ENCODE measurements around the gene TNNT1.
A peak's percentile ranks its signal among the peaks of the same experiment; 100 is the strongest.

Gene TNNT1

DNA sequence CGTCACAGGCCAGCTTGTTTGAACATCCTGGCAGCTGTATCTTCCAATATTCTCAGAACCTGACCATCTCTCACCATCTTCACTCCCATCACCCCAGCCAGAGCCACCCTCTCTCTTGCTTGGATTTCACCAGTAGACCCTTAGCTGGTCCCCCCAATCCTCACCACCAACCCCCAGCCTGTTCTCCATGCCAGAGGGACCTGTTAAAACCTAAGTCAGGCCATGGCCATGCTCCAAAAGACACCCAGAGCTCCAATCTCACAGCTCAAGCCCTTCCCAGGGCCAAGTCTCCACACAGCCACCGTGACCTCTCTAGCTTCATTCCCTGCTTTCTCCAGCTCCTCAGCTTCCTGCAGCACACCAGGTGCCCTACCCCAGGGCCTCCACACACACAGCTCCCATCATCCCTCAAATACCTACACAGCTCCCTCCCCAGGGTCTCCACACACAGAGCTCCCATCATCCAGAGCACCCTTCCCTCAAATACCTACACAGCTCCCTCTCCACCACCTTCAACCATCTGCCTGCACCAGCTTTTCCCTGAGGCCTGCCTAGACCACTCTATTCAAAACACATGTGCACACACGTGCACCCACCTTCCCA lies 59.6 kb downstream of the TNNT1 start:
- DNase-seq (ENCODE audit: low read depth in 2 of 2) = no peak

DNA sequence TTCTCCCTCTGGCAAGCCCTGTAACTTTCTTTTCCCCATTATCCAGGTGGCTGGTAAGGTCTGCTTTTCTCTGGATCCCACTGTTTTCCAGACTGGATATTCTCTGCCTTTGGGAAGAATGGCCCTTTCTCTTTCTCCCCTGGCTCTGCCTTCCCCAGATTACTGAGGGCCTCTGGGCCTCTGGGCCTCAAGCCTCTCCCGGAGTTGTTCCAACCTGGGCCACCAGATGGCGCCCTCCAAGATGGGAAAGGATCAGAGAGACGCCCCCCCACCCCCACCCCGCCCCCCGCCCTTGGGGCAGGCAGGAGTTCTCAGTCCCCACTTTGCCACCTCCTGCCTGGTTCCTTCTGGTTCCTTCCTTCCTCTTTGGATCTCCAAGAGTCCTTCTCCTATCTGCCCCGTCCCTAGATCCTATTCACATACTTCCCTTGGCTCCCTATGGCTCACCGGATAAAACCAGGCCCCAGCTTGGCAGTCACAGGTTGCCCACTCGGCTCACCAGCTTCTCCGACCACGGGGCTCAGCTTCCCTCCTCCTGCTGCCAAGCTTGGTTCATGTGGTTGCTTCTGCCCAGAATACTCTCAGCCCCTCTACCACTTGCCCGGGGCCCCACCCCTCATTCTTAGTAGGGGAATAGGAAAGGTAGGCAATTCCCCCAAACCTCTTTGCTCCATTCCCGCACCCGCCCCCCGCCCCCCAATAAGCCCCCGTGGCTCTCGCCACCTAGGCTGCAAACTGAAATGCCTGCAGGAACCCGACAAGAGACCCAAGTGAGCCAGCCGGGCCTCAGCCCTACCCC lies 60.3 kb downstream of the TNNT1 start:
- peak; percentile 77 to 80 for DNase-seq (ENCODE audit: low read depth in 2 of 2)

DNA sequence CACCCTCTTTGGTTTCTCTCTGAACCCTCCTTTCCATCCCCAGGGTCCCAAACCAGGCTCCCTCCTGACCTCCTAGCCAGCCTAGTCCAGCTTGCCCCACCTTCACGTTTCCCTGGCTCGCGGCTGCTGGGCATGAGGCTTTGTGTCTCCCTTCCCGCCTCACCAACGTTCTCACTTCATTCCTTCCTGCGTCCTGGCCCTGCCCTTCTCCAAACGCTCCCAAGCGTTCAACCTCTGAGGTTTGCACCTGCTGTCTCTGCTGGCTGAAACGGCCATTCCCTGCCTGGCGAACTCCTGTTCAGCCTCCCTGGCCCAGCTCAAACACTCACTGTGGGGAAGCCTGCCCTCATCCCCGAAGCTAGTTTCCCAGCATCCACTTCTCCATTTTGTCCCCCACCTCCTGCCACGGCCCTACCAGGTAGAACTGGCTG lies 61.0 kb downstream of the TNNT1 start:
- no peak for DNase-seq (ENCODE audit: low read depth in 2 of 2)

DNA sequence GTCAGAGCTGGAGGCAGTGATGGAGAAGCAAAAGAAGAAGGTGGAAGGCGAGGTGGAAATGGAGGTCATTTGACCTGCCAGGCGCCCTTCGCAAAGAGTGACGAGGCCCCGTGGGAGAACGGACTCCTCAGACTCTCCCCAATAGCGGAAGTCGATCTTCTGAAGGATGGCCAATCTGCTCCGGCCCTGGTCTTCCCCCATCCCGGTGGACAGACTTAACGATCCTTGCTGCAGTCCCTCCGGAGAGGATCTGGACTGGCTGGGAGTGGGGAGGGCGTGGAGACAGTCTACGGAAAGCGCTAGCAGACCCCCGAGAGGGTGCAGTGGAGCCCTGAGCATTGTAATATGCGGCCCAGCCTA lies 61.5 kb downstream of the TNNT1 start:
- DNase-seq (ENCODE audit: low read depth in 2 of 2) = no peak

DNA sequence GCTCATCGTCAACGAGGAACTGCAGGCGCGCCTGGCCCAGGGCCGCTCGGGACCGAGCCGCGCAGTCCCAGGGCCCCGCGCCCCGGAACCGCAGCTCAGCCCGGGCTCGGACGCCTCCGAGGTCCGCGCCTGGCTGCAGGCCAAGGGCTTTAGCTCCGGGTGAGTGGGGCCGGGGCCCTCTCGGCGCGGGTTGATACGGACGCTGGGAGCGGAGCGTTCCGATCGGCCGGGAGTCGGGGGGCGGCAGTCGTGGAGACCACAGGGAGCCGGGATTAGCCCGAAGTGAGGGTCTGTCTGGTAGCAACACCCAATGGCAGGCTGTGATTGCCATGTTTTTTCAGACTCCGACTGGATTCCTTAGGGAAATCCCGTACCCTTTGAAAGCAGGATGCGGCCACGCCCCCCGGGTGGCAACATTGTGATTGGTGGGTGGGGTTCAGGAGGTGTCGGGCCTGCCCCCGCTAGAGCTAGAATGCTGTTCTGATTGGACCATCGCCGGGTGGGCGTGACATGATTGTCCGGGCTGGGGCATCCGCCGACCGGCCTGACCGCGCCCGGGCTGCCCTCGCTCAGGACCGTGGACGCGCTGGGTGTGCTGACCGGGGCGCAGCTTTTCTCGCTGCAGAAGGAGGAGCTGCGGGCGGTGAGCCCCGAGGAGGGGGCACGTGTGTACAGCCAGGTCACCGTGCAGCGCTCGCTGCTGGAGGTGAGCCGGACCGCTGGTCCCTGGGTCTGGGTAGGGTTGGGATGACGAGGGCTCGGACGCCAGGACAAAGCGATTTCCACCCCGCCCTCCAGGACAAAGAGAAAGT lies 62.1 kb downstream of the TNNT1 start:
- DNase-seq (ENCODE audit: low read depth in 2 of 2) = peak in 1 of 2 donors; percentile 50

DNA sequence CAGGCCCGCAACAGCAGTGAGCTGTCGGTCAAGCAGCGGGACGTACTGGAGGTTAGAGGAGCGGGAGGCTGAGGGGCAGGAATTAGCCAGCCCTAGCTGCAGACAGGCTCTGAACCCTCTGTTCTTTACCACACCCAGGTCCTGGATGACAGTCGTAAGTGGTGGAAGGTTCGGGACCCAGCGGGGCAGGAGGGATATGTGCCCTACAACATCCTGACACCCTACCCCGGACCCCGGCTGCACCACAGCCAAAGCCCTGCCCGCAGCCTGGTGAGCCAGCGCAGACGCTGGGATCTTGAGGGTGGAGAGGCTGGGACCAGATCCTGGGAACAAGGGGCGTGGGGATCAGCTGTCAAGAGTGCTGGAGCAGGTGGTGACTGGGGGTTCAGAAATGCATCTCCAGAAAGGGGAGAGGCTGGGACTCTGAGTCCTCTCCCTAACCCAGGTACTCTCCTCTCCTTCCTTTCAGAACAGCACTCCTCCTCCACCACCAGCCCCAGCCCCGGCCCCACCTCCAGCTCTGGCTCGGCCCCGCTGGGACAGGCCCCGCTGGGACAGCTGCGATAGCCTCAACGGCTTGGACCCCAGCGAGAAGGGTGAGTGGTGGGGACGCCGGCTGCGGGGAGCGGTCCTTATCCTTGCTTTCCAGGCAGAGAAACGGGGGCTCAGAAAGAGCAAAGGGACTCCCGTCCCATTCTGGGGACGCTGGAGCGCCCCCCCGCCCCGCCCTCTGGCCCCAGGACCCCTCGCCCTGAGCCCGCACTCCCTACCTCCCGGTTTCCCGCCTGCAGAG lies 62.9 kb downstream of the TNNT1 start:
- DNase-seq (ENCODE audit: low read depth in 2 of 2) = no peak

DNA sequence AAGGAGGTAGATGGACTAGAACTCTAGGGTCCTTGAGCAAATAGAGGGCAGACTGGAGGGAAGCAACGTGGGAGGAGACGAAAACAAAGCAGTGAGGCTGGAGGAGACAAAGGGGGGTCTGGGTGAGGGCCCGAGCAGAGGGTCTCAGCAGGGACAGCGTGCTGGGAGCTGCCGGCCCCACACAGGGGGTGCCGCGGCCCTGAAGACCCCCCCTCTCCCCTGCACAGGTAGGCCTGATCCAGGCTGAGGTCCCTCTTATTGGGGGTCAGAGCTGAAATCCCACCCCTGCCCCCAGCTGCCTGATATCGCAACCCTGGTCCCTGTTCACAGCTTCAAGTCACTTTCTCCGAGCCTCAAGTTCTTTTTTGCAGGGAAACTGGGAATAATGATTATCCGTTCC lies 64.6 kb downstream of the TNNT1 start:
- no peak for DNase-seq (ENCODE audit: low read depth in 2 of 2)

DNA sequence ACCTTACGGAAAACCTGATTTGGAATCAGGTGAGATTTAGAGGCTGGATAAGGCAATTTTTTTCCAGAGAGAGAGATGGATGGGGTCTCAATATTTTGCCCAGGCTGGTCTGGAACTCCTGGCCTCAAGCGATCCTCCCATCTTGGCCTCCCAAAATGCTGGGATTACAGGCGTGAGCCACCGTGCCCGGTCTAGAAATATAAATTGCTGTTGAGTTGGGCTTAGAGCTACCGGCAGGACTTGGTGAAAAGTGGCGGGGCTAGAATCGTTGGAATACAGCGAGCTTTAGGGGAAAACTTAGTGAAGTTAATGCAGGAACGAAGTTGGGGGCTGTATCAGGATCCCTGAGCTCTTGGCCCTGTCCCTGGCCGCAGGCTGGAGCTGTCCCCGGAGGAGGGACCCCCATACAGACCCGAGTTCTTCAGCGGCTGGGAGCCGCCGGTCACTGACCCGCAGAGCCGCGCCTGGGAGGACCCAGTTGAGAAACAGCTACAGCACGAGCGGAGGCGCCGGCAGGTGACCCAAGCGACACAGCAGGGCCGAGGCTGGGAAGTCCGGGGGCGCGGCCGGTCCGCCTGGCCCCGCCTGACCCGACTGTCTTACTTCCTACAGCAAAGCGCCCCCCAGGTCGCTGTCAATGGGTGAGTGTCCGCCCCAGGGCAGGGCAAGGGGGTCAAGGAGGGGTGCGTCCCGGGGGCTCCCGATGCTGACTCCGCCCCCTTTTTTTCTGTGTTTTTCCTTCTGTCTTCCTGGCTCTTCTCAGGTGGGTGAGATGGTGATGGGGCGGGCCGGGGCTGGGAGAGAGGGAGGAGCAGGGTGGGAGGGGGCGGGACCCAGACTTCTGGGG lies 65.8 kb downstream of the TNNT1 start:
- DNase-seq (ENCODE audit: low read depth in 2 of 2) = no peak
